GM12892 (cell line): ENCODE data around the gene DLGAP1.

ENCODE experiments used
- POLR2A ChIP-seq: IDR thresholded peaks from 2 replicates; pipeline ENCODE4 v1.6.1; 2011; ENCODE audit warnings: low read depth, low read length, control low read depth
- POLR2AphosphoS5 ChIP-seq: IDR thresholded peaks from 2 replicates; pipeline ENCODE4 v1.6.1; 2011; ENCODE audit warnings: low read depth, low read length, control low read depth
- TAF1 ChIP-seq: IDR thresholded peaks from 2 replicates; pipeline ENCODE4 v1.6.1; 2011; ENCODE audit warnings: low read depth, mild to moderate bottlenecking, control low read depth, low read length, borderline replicate concordance

DNA sequence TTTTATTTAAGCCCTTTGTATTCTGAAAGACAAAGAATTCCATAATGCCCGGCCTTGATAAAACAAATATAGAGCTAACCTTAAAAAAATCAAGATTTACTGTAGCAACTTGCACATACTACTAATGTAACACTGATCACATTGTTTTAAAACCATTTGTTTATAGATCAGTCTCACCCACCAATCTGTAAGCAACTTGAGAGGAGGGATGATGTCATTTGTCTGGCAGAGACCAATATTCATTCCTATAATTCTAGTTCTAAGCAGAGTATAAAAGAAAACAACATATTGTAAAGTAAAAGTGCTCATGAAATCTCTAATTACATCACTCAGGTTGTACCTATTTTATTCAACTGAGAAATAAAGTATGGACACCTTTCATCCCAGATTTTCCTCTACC is 624.5 kb downstream of the DLGAP1 start:
- no peak for TF ChIP-seq POLR2A
- no peak for TF ChIP-seq POLR2AphosphoS5
- no peak for TF ChIP-seq TAF1
